OCI-M2 (cell line): Measurements from ENCODE around the gene SLC26A9.
"Not testable (repeated sequence)": the region's sequence is repeated elsewhere in the genome, so short reads cannot be mapped to it uniquely, and the experiment has no call there.

ENCODE experiments used
- DNase-seq: peaks from one replicate; lab custom pipeline; 2025; ENCODE audit not compliant: unreplicated experiment; lab: John Stamatoyannopoulos, UW

The SLC26A9 gene

GRCh38 chr1:205896351-205896750, 46.9 kb downstream of the SLC26A9 start:
- no peak for DNase-seq

GRCh38 chr1:205894119-205894518, 49.1 kb downstream of the SLC26A9 start:
- not testable (repeated sequence) for DNase-seq

- not testable (repeated sequence) for DNase-seq
Measured at GRCh38 chr1:205892175-205892574, 51.1 kb downstream of the SLC26A9 start.

DNA sequence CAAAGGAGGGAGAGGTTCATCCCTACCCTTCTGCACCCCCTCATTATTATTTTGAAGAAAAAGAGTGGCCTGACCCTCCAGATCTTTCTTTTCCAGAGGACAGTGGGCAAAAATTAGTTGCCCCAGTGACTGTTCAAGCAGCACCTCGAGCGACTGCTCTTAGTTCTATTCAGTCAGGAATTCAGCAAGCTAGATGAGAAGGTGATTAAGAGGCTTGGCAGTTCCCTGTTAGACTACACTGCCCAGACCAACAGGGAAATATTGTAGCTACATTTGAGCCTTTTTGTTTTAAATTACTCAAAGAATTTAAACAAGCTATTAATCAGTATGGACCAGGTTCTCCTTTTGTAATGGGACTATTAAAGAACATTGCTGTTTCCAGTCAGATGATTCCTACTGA, 51.8 kb downstream of the SLC26A9 start:
- not testable (repeated sequence) for DNase-seq

GRCh38 chr1:205890631-205891030, 52.6 kb downstream of the SLC26A9 start:
- not testable (repeated sequence) for DNase-seq

- not testable (repeated sequence) for DNase-seq
Measured at GRCh38 chr1:205889706-205890105, 53.5 kb downstream of the SLC26A9 start.

DNA sequence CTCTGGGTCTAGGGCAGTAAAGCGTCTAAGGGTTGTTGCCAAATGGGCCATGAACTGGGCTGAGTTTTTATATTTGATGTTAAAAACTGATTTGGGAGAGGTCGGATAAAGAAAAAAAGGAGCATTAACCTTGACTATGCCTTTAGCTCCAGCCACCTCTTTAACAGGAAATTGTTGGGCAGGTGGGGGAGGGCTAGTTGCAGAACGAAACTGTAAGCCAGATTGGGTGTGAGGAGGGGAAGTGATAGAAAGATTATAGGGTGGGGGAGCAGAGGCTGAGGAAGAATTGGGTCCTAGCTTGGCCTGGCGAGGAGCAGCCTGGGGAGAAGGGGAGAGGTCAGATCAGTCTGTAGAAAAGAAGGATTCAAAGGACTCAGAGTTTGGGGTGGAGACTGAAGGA, 54.2 kb downstream of the SLC26A9 start:
- DNase-seq = not testable (repeated sequence)

- DNase-seq = no peak
Measured at GRCh38 chr1:205883792-205884191, 59.5 kb downstream of the SLC26A9 start.

GRCh38 chr1:205880923-205881322, 62.3 kb downstream of the SLC26A9 start:
- DNase-seq = no peak

- DNase-seq = no peak
Measured at GRCh38 chr1:205879974-205880373, 63.3 kb downstream of the SLC26A9 start.

- DNase-seq = no peak
Measured at GRCh38 chr1:205878026-205878425, 65.2 kb downstream of the SLC26A9 start.

DNA sequence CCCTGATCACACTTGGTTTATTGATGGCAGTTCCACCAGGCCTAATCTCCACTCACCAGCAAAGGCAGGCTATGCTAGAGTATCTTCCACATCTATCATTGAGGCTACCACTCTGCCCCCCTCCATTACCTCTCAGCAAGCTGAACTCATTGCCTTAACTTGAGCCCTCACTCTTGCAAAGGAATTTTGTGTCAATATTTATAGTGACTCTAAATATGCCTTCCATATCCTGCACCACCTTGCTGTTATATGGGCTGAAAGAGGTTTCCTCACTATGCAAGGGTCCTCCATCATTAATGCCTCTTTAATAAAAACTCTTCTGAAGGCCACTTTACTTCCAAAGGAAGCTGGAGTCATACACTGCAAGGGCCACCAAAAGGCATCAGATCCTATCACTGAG, 70.1 kb downstream of the SLC26A9 start:
- DNase-seq = not testable (repeated sequence)

DNA sequence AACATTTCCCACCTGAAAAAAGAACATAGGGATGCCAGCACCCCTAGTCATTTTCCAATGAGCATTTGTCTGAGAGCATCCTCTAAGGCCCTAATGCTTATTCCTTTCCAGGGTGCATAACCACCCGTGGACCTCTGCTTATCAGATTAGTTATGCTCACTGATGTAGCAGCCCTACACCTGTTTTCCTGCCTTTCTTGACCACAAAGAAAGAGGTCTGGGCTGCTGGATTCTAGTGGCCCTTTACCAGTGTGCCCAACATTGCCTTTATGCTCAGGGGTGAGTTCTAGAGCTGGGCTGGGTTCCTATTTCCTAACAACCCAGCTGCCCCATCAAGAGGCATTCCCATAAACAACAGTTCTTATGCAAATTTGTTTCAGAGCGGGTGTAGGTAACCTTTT, 73.0 kb downstream of the SLC26A9 start:
- no peak for DNase-seq
